ENCODE results near the gene ZNF557.

The ZNF557 gene

GRCh38 chr19:7126132-7126531 lies 56.6 kb downstream of the ZNF557 start:
- no peak for DNase-seq (ENCODE audit: low spot score)

DNA sequence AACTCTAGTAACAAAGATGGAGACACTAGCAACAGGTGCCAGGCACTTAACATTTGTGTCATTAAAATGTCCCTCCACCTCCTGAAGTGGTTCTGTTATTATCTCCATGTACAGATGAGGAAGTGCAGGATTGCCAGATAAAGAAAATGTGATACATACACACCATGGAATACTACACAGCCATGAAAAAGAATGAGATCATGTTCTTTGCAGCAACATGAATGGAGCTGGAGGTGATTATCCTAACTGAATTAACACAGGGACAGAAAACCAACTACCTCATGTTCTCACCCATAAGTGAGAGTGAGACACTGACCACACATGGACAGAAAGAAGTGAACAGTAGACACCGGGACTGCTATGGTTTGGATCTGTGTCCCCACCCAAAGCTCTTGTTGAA lies 60.5 kb downstream of the ZNF557 start:
- DNase-seq (ENCODE audit: low spot score), result no peak

DNA sequence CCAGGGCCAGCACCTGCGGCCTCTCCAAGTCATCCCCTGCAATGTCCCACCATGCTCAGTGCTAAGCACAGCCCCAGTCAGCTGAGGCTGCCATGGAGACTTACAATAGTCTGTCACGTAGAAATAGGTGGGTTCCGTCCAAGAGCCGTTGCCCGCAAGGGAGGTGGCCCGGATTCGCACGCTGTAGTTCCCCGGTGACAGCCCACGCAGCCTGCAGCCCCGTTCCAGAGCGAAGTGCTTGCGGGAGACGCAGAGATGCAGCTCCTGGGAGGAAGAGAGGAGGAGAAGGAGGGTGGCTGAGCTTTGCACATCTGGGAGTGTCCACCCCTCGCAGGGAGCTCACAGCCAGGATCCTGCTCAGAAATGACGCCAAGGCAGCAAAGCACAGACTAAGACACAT lies 62.6 kb downstream of the ZNF557 start:
- DNase-seq (ENCODE audit: low spot score), result no peak

DNA sequence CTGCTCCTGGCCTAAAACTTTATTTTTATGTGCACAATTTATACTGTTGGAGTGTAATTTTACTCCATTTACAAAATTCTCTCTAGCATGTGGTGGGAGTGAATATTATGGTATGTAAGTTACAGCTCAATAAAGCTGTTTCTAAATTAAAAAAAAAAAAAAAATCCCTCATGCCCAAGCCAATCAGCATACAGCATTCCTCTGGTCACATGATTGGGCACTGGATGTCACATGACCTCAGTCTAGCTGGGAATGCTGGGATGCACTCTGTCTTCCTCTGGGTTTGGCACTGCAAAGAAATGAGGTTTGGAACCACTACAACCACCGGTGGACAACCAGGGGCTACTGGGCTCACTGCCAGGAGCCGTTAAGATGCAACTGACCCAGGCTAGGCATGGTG lies 67.6 kb downstream of the ZNF557 start:
- no peak for DNase-seq (ENCODE audit: low spot score)

Data from kidney capillary endothelial cell (primary cell).